Activated CD8-positive, alpha-beta memory T cell treated with anti-CD3 and anti-CD28 coated beads, Interleukin-2, amount 50 U/mL, for 1 hour (primary cell): Measurements from ENCODE around the gene PDE8A.
"Not testable (repeated sequence)": the region's sequence is repeated elsewhere in the genome, so short reads cannot be mapped to it uniquely, and the experiment has no call there.

ENCODE experiments used
- DNase-seq: peaks from one replicate; pipeline ENCODE4 v3.0.0-alpha.2; 2020; ENCODE audit errors: extremely low read depth

Gene PDE8A

DNA sequence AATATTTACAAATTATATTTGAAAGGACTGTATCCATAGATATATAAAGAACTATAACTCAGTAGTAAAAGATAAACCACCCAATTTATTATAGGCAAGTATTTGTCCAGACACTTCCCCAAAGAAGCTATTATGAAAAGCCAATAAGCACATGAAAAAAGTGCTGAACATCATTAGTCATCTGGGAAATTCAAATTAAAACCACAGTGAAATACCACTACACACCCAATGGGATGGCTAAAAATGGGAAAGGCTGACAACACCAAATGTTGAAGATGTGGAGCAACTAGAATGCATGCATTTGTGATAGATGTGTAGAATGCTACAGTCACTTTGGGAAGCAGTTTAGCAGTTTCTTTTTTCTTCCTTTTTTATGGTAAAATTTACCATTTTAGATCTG lies 147.0 kb downstream of the PDE8A start:
- DNase-seq = no peak

DNA sequence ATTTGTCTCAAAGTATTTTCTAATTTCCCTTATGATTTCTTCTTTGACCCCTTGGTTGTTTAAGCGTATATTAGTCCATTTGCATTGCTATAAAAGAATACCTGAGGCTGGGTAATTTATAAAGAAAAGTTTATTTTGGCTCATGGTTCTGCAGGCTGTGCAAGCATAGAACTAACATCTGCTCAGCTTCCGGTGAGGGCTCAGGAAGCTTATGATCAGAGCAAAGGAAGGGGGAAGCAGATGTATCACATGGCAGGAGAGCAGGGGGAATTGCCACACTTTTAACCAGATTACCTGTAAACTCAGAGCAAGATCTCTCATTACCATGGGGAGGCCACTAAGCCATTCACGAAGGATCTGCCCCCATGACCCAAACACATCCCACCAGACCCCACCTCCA lies 148.2 kb downstream of the PDE8A start:
- no peak for DNase-seq

DNA sequence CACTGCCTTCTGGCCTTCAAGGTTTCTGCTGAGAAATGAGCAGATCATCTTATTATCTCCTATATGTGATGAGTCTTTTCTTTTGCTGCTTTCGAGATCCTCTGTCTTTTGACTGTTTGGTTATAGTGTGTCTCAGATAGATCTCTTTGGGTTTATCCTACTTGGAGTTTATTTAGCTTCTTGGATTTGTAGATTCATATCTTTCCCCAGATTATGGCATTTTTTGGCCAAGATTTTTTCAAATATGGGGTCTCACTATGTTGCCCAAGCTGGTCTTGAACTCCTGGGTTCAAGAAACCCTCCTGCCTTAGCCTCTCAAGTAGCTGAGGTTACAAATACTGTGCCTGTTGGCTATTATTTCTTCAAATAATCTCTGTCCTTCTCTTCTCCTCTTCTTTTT lies 150.3 kb downstream of the PDE8A start:
- DNase-seq = no peak

DNA sequence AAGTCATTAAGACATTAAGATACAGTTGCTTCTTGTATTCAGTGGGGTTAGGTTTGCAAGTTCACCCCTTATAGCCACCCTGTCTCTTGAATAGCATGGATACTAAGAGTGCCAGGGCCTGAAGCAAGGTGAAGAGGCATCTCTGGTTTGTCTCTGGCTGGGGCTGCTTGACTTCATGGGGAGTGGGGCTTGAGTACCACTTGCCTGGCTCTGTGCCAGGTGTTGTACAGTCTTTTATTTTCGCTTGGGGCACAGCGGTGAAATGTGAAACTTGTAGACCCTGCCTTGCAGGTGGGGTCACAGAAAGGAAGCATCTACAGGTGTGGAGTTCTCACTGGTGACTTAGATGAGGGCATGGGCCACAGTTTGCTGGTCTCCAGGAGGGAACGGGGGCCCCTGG lies 152.1 kb downstream of the PDE8A start:
- no peak for DNase-seq

DNA sequence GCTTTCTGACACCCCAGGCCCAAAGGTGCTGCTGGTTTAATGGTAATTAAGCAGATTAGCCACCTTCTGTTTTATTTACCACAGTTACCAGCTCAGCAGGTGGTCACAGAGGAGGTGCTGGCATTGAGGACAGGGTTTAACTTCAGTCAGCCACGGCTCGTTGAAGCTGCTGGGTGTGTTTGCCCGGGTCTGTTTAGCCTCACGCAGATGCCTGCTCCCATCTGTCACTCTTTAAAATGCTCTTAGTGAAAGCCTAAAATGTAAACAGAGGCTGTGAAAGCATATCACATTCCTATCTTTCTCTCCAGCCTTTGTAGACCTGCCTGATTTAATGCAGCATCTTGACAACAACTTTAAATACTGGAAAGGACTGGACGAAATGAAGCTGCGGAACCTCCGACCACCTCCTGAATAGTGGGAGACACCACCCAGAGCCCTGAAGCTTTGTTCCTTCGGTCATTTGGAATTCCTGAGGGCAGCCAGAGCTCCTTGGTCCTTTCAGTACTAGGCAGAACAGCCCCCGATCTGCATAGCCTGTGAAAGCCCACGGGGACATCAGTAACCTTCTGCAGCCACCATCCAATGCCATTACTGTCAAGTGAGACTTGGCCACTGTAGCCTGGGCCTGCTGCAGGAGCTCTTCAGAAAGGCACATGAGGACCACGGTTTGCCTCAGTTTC lies 156.0 kb downstream of the PDE8A start:
- no peak for DNase-seq

DNA sequence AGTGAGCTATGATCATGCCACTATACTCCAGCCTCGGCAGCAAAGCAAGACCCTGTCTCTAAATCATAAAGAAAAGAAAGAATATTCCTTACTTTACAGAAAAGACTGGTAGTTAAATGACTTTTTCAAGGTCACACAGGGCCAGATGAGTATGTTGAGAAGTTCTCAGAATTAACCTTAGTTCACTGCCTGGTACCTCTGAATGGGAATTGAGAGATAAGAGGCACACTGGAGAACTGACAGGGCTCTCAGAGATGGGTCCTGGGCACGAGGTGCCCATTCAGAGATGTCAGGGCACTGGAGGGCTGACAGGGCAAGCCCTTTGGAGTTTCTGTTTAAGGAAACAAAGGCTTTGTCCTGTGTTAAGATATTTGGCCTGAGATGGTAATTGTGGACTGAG lies 157.7 kb downstream of the PDE8A start:
- no peak for DNase-seq

DNA sequence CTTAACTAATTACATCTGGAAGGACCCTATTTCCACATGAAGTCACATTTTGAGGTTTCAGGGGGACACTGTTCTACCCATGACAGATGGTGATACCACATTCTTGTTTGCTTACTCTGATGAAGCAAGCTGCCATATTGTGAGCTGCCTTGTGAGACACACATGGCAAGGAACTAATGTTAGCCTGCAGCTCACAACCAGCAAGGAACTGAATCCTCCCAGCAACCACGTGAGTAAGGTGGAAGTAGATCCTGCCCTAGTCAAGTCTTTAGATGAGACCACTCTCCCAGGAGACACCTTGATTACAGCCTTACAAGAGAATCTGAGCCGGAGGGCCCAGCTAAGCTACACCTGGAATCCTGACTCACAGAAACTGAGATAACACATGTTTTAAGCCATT lies 160.1 kb downstream of the PDE8A start:
- no peak for DNase-seq

DNA sequence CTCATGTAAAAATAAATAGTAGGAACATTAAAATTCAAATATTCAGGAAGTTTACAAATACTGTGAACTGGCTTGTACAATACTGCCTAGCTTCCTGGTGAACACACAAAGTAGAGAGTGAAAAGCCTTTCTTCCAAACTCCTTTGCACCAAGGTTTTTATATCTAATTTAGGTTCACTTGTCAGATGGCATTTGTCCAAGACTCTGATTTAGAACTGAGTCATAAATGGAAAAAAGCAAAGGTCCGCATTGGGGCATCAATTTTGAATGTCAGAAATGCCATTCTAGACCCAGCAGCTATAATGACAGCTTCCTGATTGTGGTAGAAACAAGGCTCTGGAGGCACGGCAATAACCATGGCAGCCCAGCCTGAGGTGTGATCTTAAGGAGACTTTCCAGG lies 160.7 kb downstream of the PDE8A start:
- DNase-seq = no peak

DNA sequence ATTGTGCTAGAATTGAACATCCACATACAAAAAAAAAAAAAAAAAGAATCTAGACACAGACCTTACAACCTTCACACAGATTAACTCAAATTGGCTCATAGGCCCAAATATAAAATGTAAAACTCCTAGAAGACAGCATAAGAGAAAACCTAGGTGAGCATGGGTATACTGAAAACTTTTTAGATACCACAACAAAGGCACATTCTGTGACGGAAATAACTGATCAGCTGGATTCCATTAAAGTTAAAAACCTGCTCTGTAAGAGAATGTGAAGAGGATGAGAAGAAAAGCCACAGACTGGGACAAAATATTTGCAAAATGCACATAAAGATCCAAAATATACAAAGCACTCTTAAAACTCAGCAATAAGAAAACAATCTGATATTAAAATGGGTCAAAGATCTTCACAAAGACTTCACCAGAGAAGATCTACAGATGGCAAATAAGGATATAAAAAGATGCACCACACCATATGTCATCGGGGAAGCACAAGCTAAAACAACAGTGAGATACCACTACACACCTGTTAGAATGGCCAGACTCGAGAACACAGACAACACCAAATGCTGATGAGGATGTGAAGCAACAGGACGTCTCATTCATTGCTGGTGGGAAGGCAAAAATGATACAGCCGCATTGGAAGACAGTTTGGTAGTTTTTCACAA lies 167.9 kb downstream of the PDE8A start:
- no peak for DNase-seq

DNA sequence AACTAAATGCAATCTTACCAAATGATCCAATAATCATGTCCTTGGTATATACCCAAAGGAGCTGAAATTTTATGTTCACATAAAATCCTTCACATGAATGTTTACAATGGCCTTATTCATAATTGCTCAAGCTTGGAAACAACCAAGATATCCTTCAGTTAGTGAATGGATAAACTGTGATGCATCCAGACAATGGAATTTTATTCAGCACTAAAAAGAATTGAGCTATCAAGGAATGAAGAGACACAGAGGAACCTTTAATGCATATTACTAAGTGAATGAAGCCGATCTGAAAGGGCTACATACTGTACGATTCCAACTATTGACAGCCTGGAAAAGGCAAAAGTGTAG lies 168.4 kb downstream of the PDE8A start:
- DNase-seq = no peak

DNA sequence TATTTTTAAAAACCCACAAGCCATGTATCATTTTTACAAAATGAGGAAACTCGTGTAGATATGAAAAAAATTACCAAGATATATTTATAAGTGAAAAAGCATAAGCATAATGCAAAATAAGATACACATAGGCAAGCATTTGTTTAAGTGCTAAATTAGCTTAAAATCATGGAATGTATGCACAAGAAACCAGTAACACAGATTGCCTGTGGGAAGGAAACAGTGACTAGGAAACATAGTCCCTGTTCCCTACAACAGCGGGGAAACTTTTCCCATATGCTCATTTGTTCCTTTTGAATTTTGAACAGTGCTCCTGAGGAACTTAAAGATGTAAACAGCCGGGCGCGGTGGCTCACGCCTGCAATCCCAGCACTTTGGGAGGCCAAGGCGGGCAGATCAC lies 169.5 kb downstream of the PDE8A start:
- no peak for DNase-seq

DNA sequence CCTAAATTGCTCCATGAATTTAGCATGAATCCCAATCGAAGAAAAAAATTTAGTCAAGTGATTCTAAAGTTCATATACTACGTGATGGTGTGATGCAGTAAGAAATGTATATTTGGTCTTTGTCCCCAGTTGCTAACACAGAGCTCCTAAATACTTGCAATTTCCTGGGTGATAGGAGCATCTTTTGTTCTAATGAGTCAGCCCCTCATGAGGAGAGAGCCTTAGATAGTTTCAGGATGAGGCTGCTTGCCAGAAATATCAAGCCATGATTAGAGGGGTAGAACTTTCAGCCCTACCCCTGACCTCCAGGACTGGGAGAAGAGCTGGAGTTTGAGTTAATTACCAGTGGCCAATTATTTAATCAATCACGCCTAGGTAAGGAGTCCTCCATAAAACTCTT lies 170.2 kb downstream of the PDE8A start:
- DNase-seq = no peak

DNA sequence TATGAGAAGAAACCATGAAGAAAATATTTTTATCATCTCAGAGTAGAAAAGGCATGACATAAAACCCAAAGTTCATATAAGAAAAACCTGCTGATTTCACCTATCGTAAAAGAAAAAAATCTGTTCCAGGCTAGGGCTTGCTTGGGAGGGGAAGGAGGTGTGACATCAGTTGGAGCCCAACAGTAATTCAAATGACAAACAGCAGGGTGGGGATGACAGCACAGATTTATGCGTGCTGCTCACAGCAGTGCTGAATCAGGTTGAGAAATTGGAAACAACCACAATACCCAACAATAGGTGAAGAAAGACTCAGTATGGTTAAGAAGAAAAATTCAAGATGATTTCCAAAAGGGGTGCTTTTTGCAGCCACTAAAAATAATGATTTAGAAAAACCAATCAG lies 172.4 kb downstream of the PDE8A start:
- DNase-seq = no peak

DNA sequence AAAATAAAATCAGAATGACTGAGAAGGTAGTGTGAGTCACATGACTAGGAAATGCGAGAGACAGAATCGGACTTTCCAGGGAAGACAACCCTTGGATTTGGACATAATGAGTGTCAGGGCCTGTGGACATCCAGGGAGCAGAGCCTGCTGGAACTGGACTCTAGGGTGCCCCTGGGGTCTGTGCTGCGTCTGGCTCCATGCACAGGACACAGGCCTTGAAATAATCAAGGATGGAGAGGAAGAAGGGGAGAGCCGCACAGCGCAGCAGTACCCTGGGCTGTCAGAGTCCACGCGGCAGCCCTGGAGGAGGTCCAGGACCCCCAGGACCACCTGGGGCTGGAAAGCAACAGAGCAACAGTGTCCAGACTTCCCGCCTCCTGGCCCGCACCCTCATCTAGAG lies 173.7 kb downstream of the PDE8A start:
- no peak for DNase-seq

DNA sequence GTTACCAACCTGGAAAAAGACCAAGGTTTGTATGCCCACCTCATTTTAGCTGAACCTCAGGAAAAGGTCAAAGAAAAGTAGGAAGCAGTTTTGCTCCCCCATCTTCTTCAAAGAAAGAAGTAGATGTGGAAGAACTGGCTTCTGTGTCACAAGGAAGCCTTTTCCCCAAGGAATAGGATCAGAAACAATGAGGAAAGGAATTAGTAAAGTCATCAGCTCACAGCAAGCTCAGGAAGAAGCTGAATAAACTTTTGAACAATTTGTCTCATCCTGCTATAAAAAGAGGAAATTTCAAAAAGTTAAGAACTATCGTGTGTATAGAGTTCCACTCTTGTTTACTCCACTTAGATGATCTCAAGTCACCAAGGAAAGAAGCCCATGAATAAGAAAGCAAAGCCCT lies 174.2 kb downstream of the PDE8A start:
- DNase-seq = no peak

DNA sequence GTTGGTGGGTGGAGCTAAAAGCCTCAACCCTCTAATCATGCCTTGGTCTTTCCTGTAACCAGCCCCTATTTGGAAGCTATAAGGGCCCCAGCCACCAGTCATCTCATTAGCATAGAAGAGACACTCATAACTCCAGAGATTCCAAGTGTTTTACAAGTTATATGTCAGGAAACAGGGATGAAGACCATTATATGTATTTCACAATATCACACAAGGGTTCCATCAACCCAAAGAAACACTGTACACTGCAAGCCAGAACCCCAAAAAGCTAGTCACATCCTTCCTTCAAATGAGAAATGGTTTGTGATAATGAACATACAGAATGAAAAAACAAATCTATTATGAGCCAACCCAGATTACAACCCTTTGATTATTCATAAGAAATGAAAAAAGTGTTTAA lies 175.7 kb downstream of the PDE8A start:
- DNase-seq = no peak

DNA sequence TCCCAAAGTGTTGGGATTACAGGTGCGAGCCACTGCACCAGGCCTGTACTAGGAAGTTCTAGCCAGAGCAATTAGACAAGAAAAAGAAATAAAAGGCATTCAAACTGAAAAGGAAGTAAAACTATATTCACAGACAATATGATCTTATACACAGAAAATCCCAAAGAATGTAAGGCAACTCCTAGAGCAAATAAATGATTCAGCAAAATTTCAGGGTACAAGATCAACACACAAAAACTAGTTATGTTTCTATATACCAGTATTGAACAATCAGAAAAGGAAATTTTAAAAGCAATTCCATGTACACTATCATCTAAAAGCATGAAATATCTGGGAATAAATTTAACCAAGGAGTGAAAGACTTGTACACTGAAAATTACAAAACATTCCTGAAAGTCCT lies 180.6 kb downstream of the PDE8A start:
- no peak for DNase-seq

DNA sequence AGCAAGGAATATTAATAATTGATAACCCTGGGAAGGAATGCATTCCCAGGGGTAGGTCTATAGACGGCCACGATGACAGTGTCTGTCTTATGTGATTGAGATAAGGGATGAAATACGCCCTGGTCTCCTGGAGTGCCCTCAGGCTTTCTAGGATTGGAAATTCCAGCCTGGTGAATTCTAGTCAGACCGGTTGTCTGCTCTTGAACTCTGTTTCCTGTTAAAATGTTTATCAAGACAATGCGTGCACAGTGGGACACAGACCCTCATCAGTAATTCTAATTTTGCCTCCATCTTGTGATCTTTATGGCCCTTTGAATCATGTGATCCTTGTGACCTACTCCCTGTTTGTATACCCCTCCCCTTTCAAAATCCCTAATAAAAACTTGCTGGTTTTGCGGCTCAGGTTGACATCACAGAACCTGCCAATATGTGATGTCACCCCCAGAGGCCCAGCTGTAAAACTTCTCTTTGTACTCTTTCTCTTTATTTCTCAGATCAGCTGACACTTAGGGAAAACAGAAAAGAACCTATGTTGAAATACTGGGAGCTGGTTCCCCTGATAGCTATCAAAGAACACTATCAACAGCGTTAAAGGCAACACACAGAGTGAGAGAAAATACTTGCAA lies 183.3 kb downstream of the PDE8A start:
- DNase-seq = no peak

DNA sequence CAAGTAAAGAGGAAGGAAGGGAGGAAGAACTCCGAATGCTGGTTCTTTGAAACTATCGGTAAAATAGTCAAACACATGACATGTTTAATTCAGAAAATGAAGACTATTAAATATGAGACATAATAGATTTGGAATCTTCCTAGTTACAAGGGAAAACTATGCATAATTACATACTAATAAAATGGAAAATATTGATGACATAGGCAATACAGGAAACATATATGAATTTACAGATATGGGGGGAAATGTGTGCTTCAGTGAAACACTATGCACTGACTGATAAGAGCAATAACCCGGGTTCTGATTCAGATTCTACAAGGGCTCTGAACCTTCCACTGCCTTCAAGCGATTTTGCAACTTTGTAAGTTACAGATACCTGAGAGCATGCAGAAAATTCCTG lies 185.9 kb downstream of the PDE8A start:
- no peak for DNase-seq

DNA sequence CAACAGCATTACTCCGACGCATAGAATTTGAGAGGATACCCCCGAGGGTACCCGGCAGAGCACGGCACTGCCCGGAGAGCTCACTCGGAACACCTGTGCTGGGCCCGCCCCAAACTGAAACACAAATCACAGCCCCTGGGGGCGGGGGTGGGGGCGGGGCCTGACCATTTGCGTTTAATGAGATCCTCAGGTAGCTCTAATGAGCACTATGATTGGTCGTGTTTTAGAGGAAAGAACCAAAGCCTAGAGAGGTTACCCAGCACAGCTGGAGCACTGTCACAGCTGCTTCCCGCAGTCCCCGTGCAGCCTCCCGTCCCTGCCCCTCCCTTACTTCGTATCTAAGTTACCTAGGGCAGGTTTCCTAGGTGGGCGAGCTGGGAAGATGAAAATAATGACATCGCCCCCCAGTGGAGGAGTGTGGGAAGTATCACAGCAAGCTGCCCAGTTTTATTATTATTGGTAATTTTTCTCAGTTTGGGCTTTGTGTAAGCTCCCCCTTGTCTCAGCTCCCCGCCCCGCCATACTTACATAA lies 187.1 kb downstream of the PDE8A start:
- DNase-seq = no peak

DNA sequence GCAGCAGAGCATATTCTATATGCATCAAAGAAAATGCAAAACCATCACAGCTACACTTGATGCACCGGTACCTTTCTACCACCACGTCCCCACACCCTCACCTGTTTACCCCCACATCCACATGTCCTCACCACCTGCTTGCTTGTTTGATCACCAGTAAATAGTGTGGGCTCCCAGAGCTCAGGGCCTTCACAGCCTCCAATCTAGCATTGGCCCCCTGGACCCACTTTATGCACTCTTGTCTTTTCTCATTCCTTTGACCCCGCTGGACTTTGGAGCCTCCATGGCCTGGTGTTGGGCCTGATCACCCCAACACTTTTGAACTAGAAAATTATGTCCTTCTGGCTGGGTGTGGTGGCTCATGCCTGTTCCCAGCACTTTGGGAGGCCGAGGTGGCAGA lies 190.1 kb downstream of the PDE8A start:
- no peak for DNase-seq

DNA sequence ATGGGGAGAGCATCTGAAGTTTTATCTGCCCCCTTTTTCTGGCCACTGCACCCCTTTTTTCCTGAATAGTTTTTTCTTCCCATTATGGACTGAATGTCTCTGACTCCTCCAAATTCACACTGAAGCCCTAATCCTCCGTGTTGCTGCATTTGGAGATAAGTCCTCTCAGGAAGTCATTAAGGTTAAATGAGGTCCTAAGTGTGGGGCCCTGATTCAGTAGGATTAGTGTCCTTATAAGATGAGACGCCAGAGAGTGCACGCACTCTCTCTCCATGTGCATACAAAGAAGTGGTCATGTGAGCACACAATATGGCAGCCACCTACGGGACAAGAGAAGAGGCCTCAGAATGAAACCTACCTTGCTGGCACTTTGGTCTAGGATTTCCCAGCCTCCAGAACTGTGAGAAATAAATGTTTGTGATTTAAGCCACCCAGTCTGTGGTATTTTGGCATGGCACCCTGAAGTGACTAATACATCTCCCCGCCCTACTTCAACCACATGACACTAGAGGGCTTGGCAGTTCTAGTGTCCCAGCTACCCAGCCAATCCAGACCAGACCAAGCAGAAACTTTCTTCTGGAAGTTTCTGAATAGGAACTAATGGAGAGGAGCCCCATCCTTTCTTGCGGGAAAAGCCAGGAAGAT lies 191.3 kb downstream of the PDE8A start:
- DNase-seq = no peak

DNA sequence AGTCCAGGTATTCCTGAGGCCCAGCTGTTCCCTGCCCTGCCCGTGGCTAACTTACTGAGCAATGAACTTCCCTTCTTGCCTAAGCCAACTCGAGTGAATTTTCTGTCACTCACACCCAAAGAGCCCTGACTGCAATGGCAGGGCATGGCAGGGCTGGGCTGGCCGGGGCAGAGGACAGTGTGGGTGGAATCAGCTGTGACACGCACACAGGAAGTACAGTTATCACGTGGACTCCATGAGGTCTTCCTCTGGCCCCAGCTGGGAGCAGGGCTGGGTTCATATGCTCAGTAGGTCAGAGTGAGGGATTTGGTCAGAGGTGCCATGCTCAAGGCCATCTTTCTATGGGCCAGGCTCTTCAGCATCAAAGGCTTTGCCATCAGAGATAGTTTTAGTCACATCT lies 192.0 kb downstream of the PDE8A start:
- DNase-seq = not testable (repeated sequence)
